Natural killer cell (primary cell): ENCODE measurements around the gene HMX1. TPM values are rescaled to one million over a fixed set of nuclear protein-coding genes. Genes with fewer than 3 reads are reported as not detected.

ENCODE experiments used
- ATAC-seq, 3 donors: fragments of 150-1000 bp in 2 of 3; fragments of 200-7000 bp in 1 of 3; cut with Tn5 transposase; 1 replicate in 1 of 3; 2 replicates in 2 of 3; pipeline ENCODE4 v1.10.0; 2021; ENCODE audit warnings: mild to moderate bottlenecking in 2 of 3, moderate library complexity in 2 of 3
- DNase-seq, 2 donors: peaks; one replicate each; pipeline versions ENCODE4 v3.0.0 to v3.0.0-alpha.2; 2013 to 2021; ENCODE audit warnings: mixed read lengths in 1 of 2
- H3K27ac ChIP-seq: one replicate; pipeline ENCODE4 v1.5.1; 2013; ENCODE audit warnings: mild to moderate bottlenecking, low read length
- H3K27me3 ChIP-seq: one replicate; pipeline ENCODE4 v1.6.1; 2013; ENCODE audit warnings: low read length; ENCODE audit not compliant: control insufficient read depth, insufficient read depth
- H3K36me3 ChIP-seq: one replicate; pipeline ENCODE4 v1.6.1; 2013; ENCODE audit warnings: low read length; ENCODE audit not compliant: control insufficient read depth, insufficient read depth
- H3K4me1 ChIP-seq: one replicate; pipeline ENCODE4 v1.6.1; 2013; ENCODE audit warnings: low read length; ENCODE audit not compliant: control insufficient read depth, insufficient read depth
- H3K4me3 ChIP-seq: one replicate; pipeline ENCODE4 v1.5.1; 2013; ENCODE audit warnings: low read length
- H3K9me3 ChIP-seq: one replicate; pipeline ENCODE4 v1.6.1; 2013; ENCODE audit warnings: low read length; ENCODE audit not compliant: control insufficient read depth, insufficient read depth
- H3K27ac Mint-ChIP-seq, 2 donors: one replicate each; pipeline ENCODE4 v1.8.0; 2022; ENCODE audit warnings: mild to moderate bottlenecking in 2 of 2, mixed read lengths in 2 of 2, moderate library complexity in 1 of 2
- H3K27me3 Mint-ChIP-seq, 2 donors: one replicate each; pipeline ENCODE4 v1.8.0; 2022; ENCODE audit warnings: low read depth in 2 of 2, mixed read lengths in 2 of 2
- H3K36me3 Mint-ChIP-seq: one replicate; pipeline ENCODE4 v1.8.0; 2022; ENCODE audit warnings: mixed read lengths
- H3K4me1 Mint-ChIP-seq, 2 donors: one replicate each; pipeline ENCODE4 v1.8.0; 2022; ENCODE audit warnings: mixed read lengths in 2 of 2
- H3K4me3 Mint-ChIP-seq: one replicate; pipeline ENCODE4 v1.8.0; 2022; ENCODE audit warnings: mild to moderate bottlenecking, moderate library complexity, mixed read lengths
- H3K9me3 Mint-ChIP-seq, 2 donors: one replicate each; pipeline ENCODE4 v1.8.0; 2022; ENCODE audit warnings: mixed read lengths in 2 of 2
- WGBS: methylation state at CpG from one replicate; pipeline ENCODE4 v1.1.7; 2013; ENCODE audit warnings: missing lambda C conversion rate; ENCODE audit not compliant: insufficient coverage; 5-methylcytosine and 5-hydroxymethylcytosine counted together
- intact Hi-C: fragments of 100-400 bp; cut with micrococcal nuclease; formaldehyde crosslinking; loops from one replicate; pipeline ENCODE4 v1.14.2; 2022
- total RNA-seq, 4 donors: library from RNA; stranded (reverse); fragments of 120-200 nt in 1 of 4; gene quantifications; one replicate each; pipeline versions ENCODE4 v1.2.3 to v1.2.4, GENCODE V29; 2013 to 2022
- TF ChIP-seq, protein P1 (sequence below): fragments of 200-600 bp; IDR thresholded peaks from one replicate; pipeline ENCODE4 v1.8.0; 2022; ENCODE audit warnings: antibody characterized with exemption

Gene HMX1
- total RNA-seq, 3 donors from 2014 or later (not counting 1 experiment from before 2014, with no cell fraction given) = not detected

DNA sequence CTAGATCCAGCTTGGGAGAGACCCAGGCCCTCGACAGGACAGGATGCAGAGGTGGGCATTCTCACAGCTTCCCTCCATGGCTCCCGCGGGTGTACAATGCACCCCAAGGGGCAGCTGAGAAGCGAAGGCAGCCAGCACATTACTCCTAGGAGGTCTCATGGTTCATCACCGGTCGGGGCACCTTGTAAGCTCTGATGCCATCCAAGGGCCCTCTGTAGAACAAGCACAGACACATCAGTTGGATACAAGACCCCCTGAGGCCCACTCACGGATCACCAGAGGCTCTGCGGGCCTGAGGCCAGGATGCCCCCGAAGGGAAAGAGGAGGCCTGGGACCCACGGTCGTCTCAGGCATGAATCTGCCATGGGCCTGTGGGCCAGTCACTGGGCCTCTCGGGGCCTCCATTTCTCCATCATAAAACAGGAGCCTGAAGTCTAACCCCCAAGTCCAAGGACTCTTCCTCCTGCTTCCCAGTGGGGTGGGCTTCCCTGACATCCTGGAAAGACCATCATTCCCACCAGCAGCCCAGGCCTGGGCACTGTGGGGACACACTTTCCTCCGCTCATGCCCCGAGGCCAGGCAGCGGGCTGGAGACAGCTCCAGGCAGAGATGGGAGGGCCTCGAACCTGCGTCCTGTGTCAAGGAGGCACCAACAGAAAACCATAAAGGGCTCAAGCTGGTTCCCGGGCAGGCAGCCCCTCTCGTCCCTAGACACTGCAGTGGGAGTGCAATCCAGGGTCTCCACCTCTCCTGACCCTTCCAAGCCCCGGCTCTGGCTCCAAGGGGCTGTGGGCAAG lies 20.1 kb downstream of the HMX1 start:
- 88% methylated on average over 20 of the region's 20 CpGs for WGBS

DNA sequence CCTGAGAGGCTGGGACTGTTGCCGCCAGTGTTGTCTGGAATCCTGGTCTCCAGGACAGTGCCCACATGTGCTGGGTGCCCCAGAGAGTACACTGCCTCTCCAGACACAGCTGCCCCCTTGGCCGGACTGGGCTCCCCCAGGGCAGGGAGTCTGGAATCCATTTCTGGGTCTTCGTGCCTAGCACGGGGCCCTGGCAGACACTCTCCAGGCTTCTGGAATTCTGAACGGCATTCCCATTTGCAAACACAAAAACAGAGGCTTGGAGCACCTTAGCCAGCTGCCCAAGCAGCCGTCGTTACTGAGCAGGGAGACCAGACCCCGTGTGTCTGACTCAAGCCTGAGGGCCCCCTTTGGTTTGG lies 20.8 kb downstream of the HMX1 start:
- Histone ChIP-seq H3K4me3 (no peak overlapping the region), H3K9me3 (peaks cover 9% of the 10 kb centered on the region), H3K36me3 (no peaks in the 10 kb centered on the region), H3K27me3 (peaks cover 3% of the 10 kb centered on the region), H3K27ac (no peak overlapping the region), H3K4me1 (no peaks in the 10 kb centered on the region)
- peaks cover under 1% of the 10 kb centered on the region for H3K36me3 Mint-ChIP-seq
- TF ChIP-seq, protein P1, sequence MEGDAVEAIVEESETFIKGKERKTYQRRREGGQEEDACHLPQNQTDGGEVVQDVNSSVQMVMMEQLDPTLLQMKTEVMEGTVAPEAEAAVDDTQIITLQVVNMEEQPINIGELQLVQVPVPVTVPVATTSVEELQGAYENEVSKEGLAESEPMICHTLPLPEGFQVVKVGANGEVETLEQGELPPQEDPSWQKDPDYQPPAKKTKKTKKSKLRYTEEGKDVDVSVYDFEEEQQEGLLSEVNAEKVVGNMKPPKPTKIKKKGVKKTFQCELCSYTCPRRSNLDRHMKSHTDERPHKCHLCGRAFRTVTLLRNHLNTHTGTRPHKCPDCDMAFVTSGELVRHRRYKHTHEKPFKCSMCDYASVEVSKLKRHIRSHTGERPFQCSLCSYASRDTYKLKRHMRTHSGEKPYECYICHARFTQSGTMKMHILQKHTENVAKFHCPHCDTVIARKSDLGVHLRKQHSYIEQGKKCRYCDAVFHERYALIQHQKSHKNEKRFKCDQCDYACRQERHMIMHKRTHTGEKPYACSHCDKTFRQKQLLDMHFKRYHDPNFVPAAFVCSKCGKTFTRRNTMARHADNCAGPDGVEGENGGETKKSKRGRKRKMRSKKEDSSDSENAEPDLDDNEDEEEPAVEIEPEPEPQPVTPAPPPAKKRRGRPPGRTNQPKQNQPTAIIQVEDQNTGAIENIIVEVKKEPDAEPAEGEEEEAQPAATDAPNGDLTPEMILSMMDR = no peak
- H3K4me3 Mint-ChIP-seq = no peak overlapping the region
- DNase-seq (no peak), ATAC-seq (no peak)
- WGBS = 86% methylated on average over 8 of the region's 8 CpGs
- no peak overlapping the region for H3K27ac Mint-ChIP-seq
- peaks cover 0 to 5% of the 10 kb centered on the region in 2 donors for H3K4me1 Mint-ChIP-seq
- peaks cover 18 to 34% of the 10 kb centered on the region in 2 donors for H3K27me3 Mint-ChIP-seq
- H3K9me3 Mint-ChIP-seq = no peaks in the 10 kb centered on the region
- intact Hi-C loops = no loop called here

More for the DNA sequence above, 20.1 kb downstream of the HMX1 start:
- no peak overlapping the region for H3K4me3 ChIP-seq
- no peak overlapping the region for H3K4me3 Mint-ChIP-seq
- no peaks in the 10 kb centered on the region for H3K36me3 ChIP-seq
- peaks cover 8% of the 10 kb centered on the region for H3K27me3 ChIP-seq
- intact Hi-C loops = no loop called here
- no peak overlapping the region for H3K27ac ChIP-seq
- peaks cover 0 to 12% of the 10 kb centered on the region in 2 donors for H3K4me1 Mint-ChIP-seq
- ATAC-seq = no peak
- H3K4me1 ChIP-seq = peaks cover 2% of the 10 kb centered on the region
- no peak overlapping the region for H3K27ac Mint-ChIP-seq
- TF ChIP-seq, protein P1 = no peak
- no peak for DNase-seq
- peaks cover 24 to 41% of the 10 kb centered on the region in 2 donors for H3K27me3 Mint-ChIP-seq
- H3K9me3 ChIP-seq = peaks cover 9% of the 10 kb centered on the region
- H3K9me3 Mint-ChIP-seq = no peaks in the 10 kb centered on the region
- H3K36me3 Mint-ChIP-seq = peaks cover 8% of the 10 kb centered on the region

DNA sequence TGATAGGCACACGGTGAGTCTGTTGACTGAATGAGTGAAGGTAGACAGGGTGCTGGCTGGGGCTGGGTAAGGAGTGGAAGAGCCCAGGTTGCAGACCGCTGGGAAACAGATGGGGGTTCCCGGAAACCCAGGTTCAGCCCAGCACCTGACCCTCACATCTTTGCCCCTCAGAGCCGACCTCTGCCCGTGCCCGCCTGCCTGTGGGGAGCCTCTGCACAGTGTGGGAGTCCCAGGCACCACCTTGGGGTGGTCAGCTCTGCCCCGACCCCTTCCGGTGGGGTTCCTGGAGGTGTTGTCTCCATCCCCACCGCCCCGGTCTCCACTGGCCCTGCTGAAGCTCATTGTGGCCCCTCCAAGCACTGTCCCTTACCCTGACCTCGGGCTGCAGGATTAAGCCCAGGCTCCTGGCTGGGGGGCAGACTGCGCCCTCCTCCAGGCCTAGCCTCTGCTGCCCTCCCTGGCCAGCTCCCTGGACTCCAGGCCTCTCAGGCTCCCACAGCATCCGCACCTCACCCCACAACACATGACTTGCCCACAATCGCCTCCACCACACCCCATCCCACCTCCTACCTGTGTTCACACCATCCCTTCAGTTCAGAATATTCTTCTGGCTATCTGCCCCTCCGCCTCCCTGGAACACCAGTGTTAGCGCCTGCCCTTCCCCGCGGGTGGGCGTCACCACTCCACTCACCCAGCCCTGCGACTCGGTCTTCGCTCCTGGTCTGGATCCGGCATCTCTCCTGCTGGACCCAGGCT lies 21.4 kb downstream of the HMX1 start:
- Mint-ChIP-seq H3K27me3 (peaks cover 12 to 28% of the 10 kb centered on the region in 2 donors), H3K27ac (no peak overlapping the region), H3K36me3 (no peaks in the 10 kb centered on the region), H3K4me1 (peaks cover 0 to 5% of the 10 kb centered on the region in 2 donors), H3K9me3 (no peaks in the 10 kb centered on the region), H3K4me3 (no peak overlapping the region)
- TF ChIP-seq, protein P1 = no peak
- 87% methylated on average over 23 of the region's 23 CpGs for WGBS
- no peak for ATAC-seq
- Histone ChIP-seq H3K4me3 (no peak overlapping the region), H3K27ac (no peak overlapping the region), H3K36me3 (no peaks in the 10 kb centered on the region), H3K9me3 (peaks cover 9% of the 10 kb centered on the region), H3K27me3 (no peaks in the 10 kb centered on the region), H3K4me1 (no peaks in the 10 kb centered on the region)
- no peak for DNase-seq
- intact Hi-C loops = no loop called here
